Colon (tissue), 2 donors: Measurements from ENCODE around the gene FSHR.

Experiments
- FAIRE-seq: peaks from 2 replicates; lab custom pipeline; 2012; peaks lifted over from hg19 to GRCh38; lab: Jason Lieb, UNC
- donor health status: control.
- donor health status: control.

The FSHR gene

GRCh38 chr2:48952614-48953013 is 201.7 kb downstream of the FSHR start:
- FAIRE-seq = no peak

- FAIRE-seq = no peak
Observed at GRCh38 chr2:48952143-48952542, 202.2 kb downstream of the FSHR start.

- FAIRE-seq = no peak
Observed at GRCh38 chr2:48948400-48949125, 205.8 kb downstream of the FSHR start.

- no peak for FAIRE-seq
Observed at GRCh38 chr2:48946449-48947048, 207.8 kb downstream of the FSHR start.

- FAIRE-seq = no peak
Observed at GRCh38 chr2:48944956-48945355, 209.4 kb downstream of the FSHR start.

- no peak for FAIRE-seq
Observed at GRCh38 chr2:48943436-48943835, 210.9 kb downstream of the FSHR start.

- no peak for FAIRE-seq
Observed at GRCh38 chr2:48941908-48942307, 212.4 kb downstream of the FSHR start.

- FAIRE-seq = no peak
Observed at GRCh38 chr2:48941456-48941855, 212.9 kb downstream of the FSHR start.

GRCh38 chr2:48940606-48941005 is 213.7 kb downstream of the FSHR start:
- FAIRE-seq = no peak

GRCh38 chr2:48939232-48939631 is 215.1 kb downstream of the FSHR start:
- no peak for FAIRE-seq

GRCh38 chr2:48938231-48938630 is 216.1 kb downstream of the FSHR start:
- no peak for FAIRE-seq

- FAIRE-seq = no peak
Observed at GRCh38 chr2:48934807-48935206, 219.5 kb downstream of the FSHR start.

- FAIRE-seq = no peak
Observed at GRCh38 chr2:48933828-48934497, 220.4 kb downstream of the FSHR start.

GRCh38 chr2:48932667-48933066 is 221.6 kb downstream of the FSHR start:
- FAIRE-seq = no peak

GRCh38 chr2:48929571-48930301 is 224.6 kb downstream of the FSHR start:
- no peak for FAIRE-seq

- FAIRE-seq = no peak
Observed at GRCh38 chr2:48927355-48927754, 227.0 kb downstream of the FSHR start.

- FAIRE-seq = no peak
Observed at GRCh38 chr2:48915884-48916283, 238.4 kb downstream of the FSHR start.

- no peak for FAIRE-seq
Observed at GRCh38 chr2:48915227-48915626, 239.1 kb downstream of the FSHR start.

GRCh38 chr2:48914477-48915089 is 239.7 kb downstream of the FSHR start:
- FAIRE-seq = peak; percentile 88
